ENCODE measurements around the gene AGPS.
"Not testable (repeated sequence)": the region's sequence is repeated elsewhere in the genome, so short reads cannot be mapped to it uniquely, and the experiment has no call there.

- TF ChIP-seq POLR2A (IDR thresholded peaks at IDR 0.05; ENCODE audit: low read length); RAD21 (conservative IDR thresholded peaks at IDR 0.05 in 1 of 2, IDR thresholded peaks at IDR 0.05 in 1 of 2): not testable (repeated sequence)
These were observed 67.2 kb downstream of the AGPS start for GRCh38 chr2:177459756-177460155.
